ENCODE measurements around the gene ABR. TPM values are rescaled to one million over a fixed set of nuclear protein-coding genes. Genes with fewer than 3 reads are reported as not detected.
A peak's percentile ranks its signal among the peaks of the same experiment; 100 is the strongest.

Gene ABR
- 10 to 100 TPM; 59.7 to 89.6 TPM for total RNA-seq
- 100 to 1,000 TPM; 195 to 223 TPM for polyA plus RNA-seq (ENCODE audit: insufficient read length in 2 of 2)
- long read RNA-seq, donor 1, full-length matches to known transcripts: 20 of 37 reads
- long read RNA-seq, donor 1, partial matches to known transcripts: 17 of 37 reads
- long read RNA-seq, donor 1, other reads (novel, unspliced or antisense): 0 of 37 reads
- long read RNA-seq, donor 2, full-length matches to known transcripts: 5 of 5 reads
- long read RNA-seq, donor 2, partial matches to known transcripts: 0 of 5 reads
- long read RNA-seq, donor 2, other reads (novel, unspliced or antisense): 0 of 5 reads
- long read RNA-seq, donor 3, full-length matches to known transcripts: 4 of 10 reads
- long read RNA-seq, donor 3, partial matches to known transcripts: 6 of 10 reads
- long read RNA-seq, donor 3, other reads (novel, unspliced or antisense): 0 of 10 reads
- long read RNA-seq, donor 4, partial matches to known transcripts: 9 of 13 reads
- long read RNA-seq, donor 4, other reads (novel, unspliced or antisense): 0 of 13 reads

DNA sequence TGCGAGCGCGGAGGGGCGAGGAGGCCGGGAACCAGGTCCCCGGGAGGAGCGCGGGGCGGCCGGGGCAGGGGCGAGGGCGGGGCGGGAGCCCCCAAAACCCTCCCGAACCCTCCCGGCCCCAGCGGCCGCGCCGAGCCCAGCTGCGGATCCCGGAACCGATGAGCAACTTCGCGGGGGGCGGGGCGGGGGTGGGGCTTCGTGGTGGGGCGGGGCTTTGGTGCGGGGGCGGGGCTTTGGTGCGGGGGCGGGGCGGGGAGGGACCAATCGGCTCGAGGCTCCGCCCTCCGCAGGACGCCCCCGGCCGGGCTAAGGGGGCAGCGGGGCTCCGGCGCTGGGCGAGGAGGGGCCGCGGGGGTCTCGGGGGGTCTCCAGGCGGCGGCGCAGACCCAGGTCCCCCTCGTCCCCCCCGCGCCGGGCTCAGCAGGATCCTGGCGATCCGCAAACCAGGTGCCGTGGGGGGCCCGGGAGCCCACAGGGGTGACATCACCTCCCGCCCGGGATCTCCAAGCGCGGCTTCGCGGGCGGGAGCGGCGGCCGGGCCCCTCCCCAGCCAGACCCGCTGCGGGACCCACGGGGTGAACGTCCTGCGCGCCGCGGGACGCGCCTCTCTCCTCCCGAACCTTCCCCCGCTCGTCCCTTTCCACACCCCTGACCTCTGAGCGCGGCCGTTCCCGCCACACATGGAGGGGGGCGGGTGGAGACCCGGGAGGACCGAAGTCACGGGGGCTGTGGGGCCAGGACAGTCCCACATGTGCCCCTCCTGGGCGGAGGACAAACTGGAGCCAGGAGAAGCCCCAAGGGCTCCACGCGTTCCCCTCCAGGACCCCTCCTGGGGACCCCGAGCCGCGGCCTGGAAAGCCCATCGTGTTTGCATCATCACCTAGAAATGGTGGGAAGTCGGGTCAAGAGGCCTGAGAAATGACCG lies at the start of gene ABR:
Gene ABR (minus strand): TSS at position 164 of the 925 bp plus-strand sequence. CDS start 254 bp downstream, outside the sequence.
- H3K4me1 ChIP-seq (ENCODE audit: control insufficient read depth, insufficient read depth, low read length): peaks cover 79% of the 10 kb centered on the region
- H3K27ac ChIP-seq (ENCODE audit: low read depth, low read length): no peak within 1 kb of the TSS
- WGBS (ENCODE audit: insufficient coverage): under 1% methylated on average over 79 of the region's 98 CpGs
- no peaks in the 10 kb centered on the region for H3K9me3 ChIP-seq (ENCODE audit: control insufficient read depth, insufficient read depth, low read length)
- peaks cover 15% of the 10 kb centered on the region for H3K36me3 ChIP-seq (ENCODE audit: control insufficient read depth, insufficient read depth, low read length)
- DNase-seq (ENCODE audit: low read depth in 4 of 6, low spot score in 6 of 6): peak in 2 of 6 donors; percentile 77 to 82
- peak within 1 kb of the TSS; percentile 76 for H3K4me3 ChIP-seq (ENCODE audit: low read depth, low read length)
- H3K27me3 ChIP-seq (ENCODE audit: control insufficient read depth, insufficient read depth, low read length): no peaks in the 10 kb centered on the region

DNA sequence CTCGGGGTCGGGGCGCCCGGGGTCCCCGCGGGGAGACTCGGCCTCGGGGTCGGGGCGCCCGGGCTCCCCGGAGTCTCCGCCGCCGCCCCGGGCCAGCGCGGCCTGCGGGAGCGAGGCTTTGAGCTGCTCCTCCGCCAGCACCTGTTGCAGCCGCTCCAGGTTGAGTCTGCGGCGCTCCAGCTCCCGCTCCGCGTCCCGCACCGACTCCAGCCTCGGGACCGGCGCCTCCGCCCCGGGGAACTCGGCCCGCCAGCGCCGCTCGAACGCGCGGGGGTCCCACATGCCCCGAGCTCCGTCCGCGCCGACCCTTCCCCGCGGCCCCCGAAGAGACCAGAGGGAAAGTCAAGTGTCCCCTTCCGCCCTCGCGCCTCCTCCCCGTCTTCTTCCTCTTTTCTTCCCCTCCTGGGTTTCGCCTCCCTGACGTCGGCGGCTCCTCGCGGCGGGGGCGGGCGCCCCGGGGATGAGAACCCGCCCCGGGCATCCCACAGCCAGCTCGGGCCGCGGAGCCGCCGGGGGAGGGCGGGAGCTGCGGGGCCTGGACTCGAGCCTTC lies 49.6 kb upstream of the ABR start:
- no peaks in the 10 kb centered on the region for H3K36me3 ChIP-seq (ENCODE audit: control insufficient read depth, insufficient read depth, low read length)
- under 1% methylated on average over 74 of the region's 74 CpGs for WGBS (ENCODE audit: insufficient coverage)
- DNase-seq (ENCODE audit: low read depth in 4 of 6, low spot score in 6 of 6): peak in 2 of 6 donors; percentile 45 to 46

DNA sequence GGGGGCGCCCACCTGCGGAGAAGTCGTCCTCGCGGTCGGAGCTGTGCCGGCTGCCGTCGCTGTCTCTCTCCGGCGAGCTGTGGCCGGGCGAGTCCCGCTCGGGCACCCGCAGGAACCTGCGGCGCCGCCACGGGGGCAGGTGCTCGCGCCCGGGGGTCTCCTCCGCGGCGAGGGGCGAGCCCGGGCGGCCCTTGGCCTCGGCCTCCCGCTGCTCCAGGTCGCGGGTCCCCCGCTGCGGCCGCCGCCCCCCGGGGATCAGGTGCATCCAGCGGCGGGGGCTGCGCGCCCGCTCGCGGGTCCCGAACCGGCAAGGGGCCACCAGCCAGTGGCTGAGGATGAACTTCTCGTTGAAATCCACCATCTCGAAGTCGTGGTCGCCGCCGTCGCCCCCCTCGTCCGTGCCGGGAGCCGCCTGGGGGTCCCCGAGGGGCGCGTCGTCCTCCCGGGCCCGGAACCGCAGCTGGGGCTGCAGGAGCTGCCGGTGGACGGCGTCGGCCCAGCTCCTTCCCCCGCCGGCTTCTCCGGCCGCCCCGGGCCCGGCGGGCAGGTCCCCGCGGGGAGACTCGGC lies 49.1 kb upstream of the ABR start:
- H3K9me3 ChIP-seq (ENCODE audit: control insufficient read depth, insufficient read depth, low read length): no peaks in the 10 kb centered on the region
- H3K27ac ChIP-seq (ENCODE audit: low read depth, low read length): no peak overlapping the region
- H3K4me3 ChIP-seq (ENCODE audit: low read depth, low read length): no peak overlapping the region
- DNase-seq (ENCODE audit: low read depth in 4 of 6, low spot score in 6 of 6): no peak
- peaks cover 17% of the 10 kb centered on the region for H3K4me1 ChIP-seq (ENCODE audit: control insufficient read depth, insufficient read depth, low read length)
- WGBS (ENCODE audit: insufficient coverage): under 1% methylated on average over 79 of the region's 79 CpGs
- peaks cover 46% of the 10 kb centered on the region for H3K27me3 ChIP-seq (ENCODE audit: control insufficient read depth, insufficient read depth, low read length)
- no peaks in the 10 kb centered on the region for H3K36me3 ChIP-seq (ENCODE audit: control insufficient read depth, insufficient read depth, low read length)

More for the DNA sequence above, 49.6 kb upstream of the ABR start:
- H3K27me3 ChIP-seq (ENCODE audit: control insufficient read depth, insufficient read depth, low read length): peaks cover 46% of the 10 kb centered on the region
- no peak overlapping the region for H3K27ac ChIP-seq (ENCODE audit: low read depth, low read length)
- H3K4me3 ChIP-seq (ENCODE audit: low read depth, low read length): peak overlapping the region; percentile 12
- peaks cover 17% of the 10 kb centered on the region for H3K4me1 ChIP-seq (ENCODE audit: control insufficient read depth, insufficient read depth, low read length)
- H3K9me3 ChIP-seq (ENCODE audit: control insufficient read depth, insufficient read depth, low read length): no peaks in the 10 kb centered on the region

DNA sequence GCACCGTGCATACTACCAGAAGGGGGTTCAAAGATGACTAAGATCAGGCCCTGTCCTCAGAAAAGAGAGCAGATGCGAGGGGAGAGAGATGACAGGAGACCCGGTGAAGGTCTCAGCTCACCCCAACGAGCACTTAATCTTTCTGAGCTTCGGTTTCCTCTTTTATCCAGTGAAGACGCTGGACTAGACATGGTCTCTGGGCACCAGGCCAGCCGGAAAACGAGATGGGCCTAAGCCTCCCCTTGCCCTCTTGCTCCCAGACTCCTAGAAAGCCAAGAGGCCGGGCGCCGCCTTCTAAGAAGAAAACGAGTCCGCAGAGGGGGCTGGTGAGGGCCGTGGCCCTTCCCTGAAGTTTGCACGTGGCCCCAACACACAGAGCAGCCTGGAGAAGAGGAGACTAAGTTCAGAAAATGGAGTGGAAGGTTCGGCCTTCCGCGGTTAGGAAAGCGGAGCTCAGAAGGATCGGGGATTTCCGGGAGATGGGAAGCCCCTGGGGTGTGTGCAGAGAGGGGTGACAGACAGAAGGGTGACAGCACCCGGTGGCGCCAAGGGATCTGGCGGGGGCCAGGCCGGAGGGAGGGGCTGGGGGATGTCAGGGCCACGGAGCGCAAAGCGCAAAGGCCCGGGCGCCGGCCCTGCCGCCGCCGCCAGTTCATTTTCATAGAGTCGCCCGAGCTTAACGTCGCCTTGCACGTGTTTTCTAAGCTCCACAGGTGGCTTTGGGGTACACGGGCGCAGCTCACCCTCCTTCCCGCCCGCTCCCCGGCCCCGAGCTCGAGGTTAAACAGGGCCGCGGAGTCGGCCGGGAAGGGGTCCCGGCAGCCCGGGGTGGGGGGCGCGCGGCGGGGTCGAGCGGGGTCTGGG lies 48.4 kb upstream of the ABR start:
- Histone ChIP-seq H3K36me3 (ENCODE audit: control insufficient read depth, insufficient read depth, low read length) (no peaks in the 10 kb centered on the region), H3K4me1 (ENCODE audit: control insufficient read depth, insufficient read depth, low read length) (peaks cover 17% of the 10 kb centered on the region), H3K27ac (ENCODE audit: low read depth, low read length) (no peak overlapping the region), H3K4me3 (ENCODE audit: low read depth, low read length) (no peak overlapping the region), H3K9me3 (ENCODE audit: control insufficient read depth, insufficient read depth, low read length) (no peaks in the 10 kb centered on the region), H3K27me3 (ENCODE audit: control insufficient read depth, insufficient read depth, low read length) (peaks cover 46% of the 10 kb centered on the region)
- peak in 2 of 6 donors; percentile 25 to 33 for DNase-seq (ENCODE audit: low read depth in 4 of 6, low spot score in 6 of 6)
- 8% methylated on average over 55 of the region's 58 CpGs for WGBS (ENCODE audit: insufficient coverage)

DNA sequence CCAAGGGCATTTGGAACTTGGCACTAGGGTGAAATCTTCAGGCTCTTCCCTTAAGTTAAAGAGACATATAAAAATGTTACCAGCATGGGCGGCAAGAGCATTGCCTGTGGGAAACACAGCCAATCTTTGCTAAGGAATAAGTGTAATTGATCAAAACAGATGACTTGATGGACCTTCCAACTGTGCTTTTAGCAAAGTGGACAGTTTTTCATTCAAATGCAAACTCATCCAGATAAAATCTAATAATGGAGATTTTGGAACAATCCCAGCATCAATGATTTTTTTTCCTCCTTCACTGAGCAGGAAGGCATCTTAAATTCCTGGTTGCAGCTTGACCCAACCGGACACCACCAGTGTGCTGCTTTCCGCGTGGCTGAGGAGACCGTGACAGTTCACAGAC lies 47.6 kb upstream of the ABR start:
- DNase-seq (ENCODE audit: low read depth in 4 of 6, low spot score in 6 of 6): peak in 1 of 6 donors; percentile 23
- no peak overlapping the region for H3K4me3 ChIP-seq (ENCODE audit: low read depth, low read length)

DNA sequence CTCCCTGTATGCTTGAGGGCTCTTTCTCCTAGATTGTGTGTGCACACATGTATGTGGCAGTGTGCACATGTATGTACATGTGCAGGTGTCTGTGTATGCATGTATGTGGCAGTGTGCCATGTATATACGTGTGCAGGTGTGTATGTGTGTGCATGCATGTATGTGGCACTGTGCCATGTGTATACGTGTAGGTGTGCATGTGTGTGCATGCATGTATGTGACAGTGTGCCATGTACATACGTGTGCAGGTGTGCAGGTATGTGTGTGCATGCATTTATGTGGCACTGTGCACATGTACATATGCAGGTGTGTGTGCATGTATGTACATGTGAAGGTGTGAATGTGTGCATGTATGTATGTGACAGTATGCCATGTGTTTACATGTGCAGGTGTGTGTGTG lies 46.5 kb upstream of the ABR start:
- Histone ChIP-seq H3K27me3 (ENCODE audit: control insufficient read depth, insufficient read depth, low read length) (peaks cover 36% of the 10 kb centered on the region), H3K27ac (ENCODE audit: low read depth, low read length) (no peak overlapping the region), H3K36me3 (ENCODE audit: control insufficient read depth, insufficient read depth, low read length) (no peaks in the 10 kb centered on the region), H3K4me1 (ENCODE audit: control insufficient read depth, insufficient read depth, low read length) (peaks cover 17% of the 10 kb centered on the region), H3K4me3 (ENCODE audit: low read depth, low read length) (no peak overlapping the region), H3K9me3 (ENCODE audit: control insufficient read depth, insufficient read depth, low read length) (no peaks in the 10 kb centered on the region)
- DNase-seq (ENCODE audit: low read depth in 4 of 6, low spot score in 6 of 6): no peak
- WGBS (ENCODE audit: insufficient coverage): 85% methylated on average over 3 of the region's 3 CpGs

More for the DNA sequence above, 47.6 kb upstream of the ABR start:
- Histone ChIP-seq H3K27me3 (ENCODE audit: control insufficient read depth, insufficient read depth, low read length) (peaks cover 44% of the 10 kb centered on the region), H3K4me1 (ENCODE audit: control insufficient read depth, insufficient read depth, low read length) (peaks cover 17% of the 10 kb centered on the region), H3K27ac (ENCODE audit: low read depth, low read length) (no peak overlapping the region), H3K9me3 (ENCODE audit: control insufficient read depth, insufficient read depth, low read length) (no peaks in the 10 kb centered on the region), H3K36me3 (ENCODE audit: control insufficient read depth, insufficient read depth, low read length) (no peaks in the 10 kb centered on the region)
- 76% methylated on average over 5 of the region's 5 CpGs for WGBS (ENCODE audit: insufficient coverage)

DNA sequence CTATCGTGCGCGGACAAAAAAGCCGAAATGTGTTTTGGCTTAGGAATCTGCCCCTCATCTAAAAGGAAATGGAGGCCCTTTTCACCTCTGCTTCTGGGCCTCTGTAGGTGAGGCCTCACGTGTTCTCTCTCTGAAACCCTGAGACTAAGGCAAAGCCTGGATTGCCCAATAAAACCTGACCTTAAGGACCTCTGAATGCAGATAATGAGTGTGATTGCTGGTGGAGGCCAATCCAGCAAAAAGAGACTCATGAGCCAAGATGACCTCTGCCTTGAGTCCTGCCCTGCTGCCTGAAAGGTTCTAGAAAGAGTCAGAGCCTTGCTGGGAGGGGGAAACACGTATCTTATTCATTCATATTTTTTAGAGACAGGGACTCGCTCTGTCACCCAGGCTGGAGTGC lies 44.5 kb upstream of the ABR start:
- Histone ChIP-seq H3K36me3 (ENCODE audit: control insufficient read depth, insufficient read depth, low read length) (no peaks in the 10 kb centered on the region), H3K4me3 (ENCODE audit: low read depth, low read length) (no peak overlapping the region), H3K4me1 (ENCODE audit: control insufficient read depth, insufficient read depth, low read length) (peaks cover 9% of the 10 kb centered on the region), H3K9me3 (ENCODE audit: control insufficient read depth, insufficient read depth, low read length) (no peaks in the 10 kb centered on the region), H3K27me3 (ENCODE audit: control insufficient read depth, insufficient read depth, low read length) (peaks cover 22% of the 10 kb centered on the region), H3K27ac (ENCODE audit: low read depth, low read length) (no peak overlapping the region)
- no peak for DNase-seq (ENCODE audit: low read depth in 4 of 6, low spot score in 6 of 6)
- 97% methylated on average over 6 of the region's 7 CpGs for WGBS (ENCODE audit: insufficient coverage)

DNA sequence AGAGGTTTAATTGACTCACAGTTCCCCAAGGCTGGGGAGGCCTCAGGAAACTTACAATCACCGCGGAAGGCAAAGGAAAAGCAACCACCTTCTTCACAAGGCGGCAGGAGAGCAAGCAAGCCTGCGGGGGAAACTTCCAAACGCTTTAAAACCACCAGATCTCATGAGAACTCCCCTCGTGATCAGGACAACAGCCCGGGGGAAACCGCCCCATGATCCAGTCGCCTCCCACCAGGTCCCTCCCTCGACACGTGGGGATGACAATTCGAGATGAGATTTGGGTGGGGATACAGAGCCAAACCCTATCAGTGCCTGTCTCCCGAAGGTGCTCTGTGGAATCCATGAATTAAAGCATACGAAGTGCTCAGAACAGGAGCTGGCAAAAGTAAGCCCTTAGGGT lies 43.9 kb upstream of the ABR start:
- no peaks in the 10 kb centered on the region for H3K36me3 ChIP-seq (ENCODE audit: control insufficient read depth, insufficient read depth, low read length)
- H3K9me3 ChIP-seq (ENCODE audit: control insufficient read depth, insufficient read depth, low read length): no peaks in the 10 kb centered on the region
- H3K4me3 ChIP-seq (ENCODE audit: low read depth, low read length): no peak overlapping the region
- no peak overlapping the region for H3K27ac ChIP-seq (ENCODE audit: low read depth, low read length)
- peaks cover 21% of the 10 kb centered on the region for H3K27me3 ChIP-seq (ENCODE audit: control insufficient read depth, insufficient read depth, low read length)
- no peak for DNase-seq (ENCODE audit: low read depth in 4 of 6, low spot score in 6 of 6)
- H3K4me1 ChIP-seq (ENCODE audit: control insufficient read depth, insufficient read depth, low read length): peaks cover 9% of the 10 kb centered on the region
- 59% methylated on average over 7 of the region's 14 CpGs for WGBS (ENCODE audit: insufficient coverage)

All from spinal cord (tissue), 10 donors.